IMR-90 (cell line): ENCODE data around the gene TOR1AIP2. TPM values are rescaled to one million over a fixed set of nuclear protein-coding genes. Genes with fewer than 3 reads are reported as not detected.

Experiments
- ATAC-seq: fragments of 200-7000 bp; cut with Tn5 transposase; 2 replicates; pipeline ENCODE4 v1.9.1; 2020; ENCODE audit warnings: low read depth, mild to moderate bottlenecking, moderate library complexity
- BruUV-seq: library from RNA; stranded (reverse); fragments of 400-500 nt; replicated peaks from 2 replicates; lab custom pipeline; 2021; lab: Mats Ljungman, UMichigan
- CTCF ChIA-PET: fragments of 300-600 bp; formaldehyde crosslinking; extraction: SDS; loops from one replicate; lab custom pipeline; 2021; ENCODE audit warnings: antibody characterized with exemption; lab: Yijun Ruan, JAX
- POLR2A ChIA-PET: fragments of 300-600 bp; sonication (Branson Sonifier 250); formaldehyde crosslinking; loops from one replicate; lab custom pipeline; 2022; ENCODE audit warnings: antibody characterized with exemption; ENCODE audit not compliant: unreplicated experiment; lab: Charles Lee
- DNase-seq: peaks from one replicate; pipeline ENCODE4 v3.0.0; 2013
- H2AFZ ChIP-seq: replicated peaks from 2 replicates; pipeline ENCODE3; 2013; ENCODE audit warnings: low read length, mild to moderate bottlenecking; ENCODE audit not compliant: poor library complexity
- H2AK5ac ChIP-seq: 2 replicates; pipeline ENCODE4 v1.6.1; 2013; ENCODE audit warnings: low read depth, low read length, inconsistent platforms
- H2AK9ac ChIP-seq: replicated peaks from 2 replicates; pipeline ENCODE3; 2013; ENCODE audit warnings: mild to moderate bottlenecking, low read depth, low read length, moderate library complexity; ENCODE audit not compliant: poor library complexity
- H2BK120ac ChIP-seq: 2 replicates; pipeline ENCODE4 v1.6.1; 2013; ENCODE audit warnings: low read depth, low read length, inconsistent platforms
- H2BK15ac ChIP-seq: 3 replicates; pipeline ENCODE4 v1.6.1; 2013; ENCODE audit warnings: low read depth, low read length, inconsistent platforms
- H2BK20ac ChIP-seq: 2 replicates; pipeline ENCODE4 v1.6.1; 2013; ENCODE audit warnings: low read depth, mild to moderate bottlenecking, inconsistent platforms, low read length, moderate library complexity
- H2BK5ac ChIP-seq: 2 replicates; pipeline ENCODE4 v1.6.1; 2013; ENCODE audit warnings: mild to moderate bottlenecking, low read depth, low read length, inconsistent platforms; ENCODE audit not compliant: poor library complexity, severe bottlenecking
- H3K14ac ChIP-seq: replicated peaks from 2 replicates; pipeline ENCODE4 v1.6.1; 2013; ENCODE audit warnings: low read depth, low read length, inconsistent platforms
- H3K18ac ChIP-seq: 2 replicates; pipeline ENCODE4 v1.6.1; 2013; ENCODE audit warnings: low read depth, low read length, control low read depth
- H3K23ac ChIP-seq: 2 replicates; pipeline ENCODE4 v1.6.1; 2013; ENCODE audit warnings: low read depth, low read length, inconsistent platforms
- H3K27ac ChIP-seq: 2 replicates; pipeline ENCODE4 v1.5.1; 2013; ENCODE audit warnings: mild to moderate bottlenecking, control low read depth, low read length; ENCODE audit not compliant: insufficient read depth
- H3K27me3 ChIP-seq: 2 replicates; pipeline ENCODE4 v1.6.1; 2013; ENCODE audit warnings: low read length; ENCODE audit not compliant: control insufficient read depth, insufficient read depth
- H3K36me3 ChIP-seq: 2 replicates; pipeline ENCODE4 v1.6.1; 2013; ENCODE audit warnings: low read length, mixed read lengths; ENCODE audit not compliant: control insufficient read depth, insufficient read depth
- H3K4ac ChIP-seq: 2 replicates; pipeline ENCODE4 v1.6.1; 2013; ENCODE audit warnings: low read depth, low read length, inconsistent platforms
- H3K4me1 ChIP-seq: 2 replicates; pipeline ENCODE4 v1.6.1; 2013; ENCODE audit warnings: low read length, mixed read lengths; ENCODE audit not compliant: control insufficient read depth, insufficient read depth
- H3K4me2 ChIP-seq: 2 replicates; pipeline ENCODE4 v1.6.1; 2013; ENCODE audit warnings: low read depth, mild to moderate bottlenecking, control low read depth, low read length, moderate library complexity
- H3K4me3 ChIP-seq: 2 replicates; pipeline ENCODE4 v1.5.1; 2013; ENCODE audit warnings: low read depth, mild to moderate bottlenecking, control low read depth, low read length, moderate library complexity; ENCODE audit not compliant: insufficient read depth
- H3K56ac ChIP-seq: 2 replicates; pipeline ENCODE4 v1.6.1; 2013; ENCODE audit warnings: low read length, inconsistent platforms; ENCODE audit not compliant: insufficient read depth; ENCODE audit errors: extremely low read depth
- H3K79me1 ChIP-seq, 2 experiments: 2 replicates each; pipeline ENCODE4 v1.6.1; 2013; ENCODE audit warnings: low read length in 2 of 2, inconsistent platforms in 1 of 2, low read depth in 1 of 2
- H3K9ac ChIP-seq: 2 replicates; pipeline ENCODE4 v1.6.1; 2013; ENCODE audit warnings: low read depth, low read length, control low read depth
- H3K9me1 ChIP-seq: 2 replicates; pipeline ENCODE4 v1.6.1; 2013; ENCODE audit warnings: low read length, inconsistent platforms; ENCODE audit not compliant: insufficient read depth
- H3K9me3 ChIP-seq: 2 replicates; pipeline ENCODE4 v1.6.1; 2013; ENCODE audit warnings: low read length; ENCODE audit not compliant: control insufficient read depth, insufficient read depth
- H4K20me1 ChIP-seq: 2 replicates; pipeline ENCODE4 v1.6.1; 2013; ENCODE audit warnings: low read length, inconsistent platforms; ENCODE audit not compliant: insufficient read depth
- H4K5ac ChIP-seq: 2 replicates; pipeline ENCODE4 v1.6.1; 2013; ENCODE audit warnings: mild to moderate bottlenecking, low read depth, low read length, control low read depth
- H4K8ac ChIP-seq, 2 experiments: 2 replicates each; pipeline ENCODE4 v1.6.1; 2013; ENCODE audit warnings: low read depth in 2 of 2, low read length in 2 of 2, control low read depth in 1 of 2, inconsistent platforms in 1 of 2
- H4K91ac ChIP-seq: 2 replicates; pipeline ENCODE4 v1.6.1; 2013; ENCODE audit warnings: low read depth, low read length, inconsistent platforms; ENCODE audit not compliant: insufficient read depth
- BHLHE40 ChIP-seq: fragments of 150-350 bp; IDR thresholded peaks from 2 replicates; pipeline ENCODE4 v1.6.1; 2016; ENCODE audit warnings: mild to moderate bottlenecking, low read depth, low read length
- NFE2L2 ChIP-seq: fragments of 150-350 bp; IDR thresholded peaks from 2 replicates; pipeline ENCODE4 v1.6.1; 2016; ENCODE audit warnings: low read depth, mild to moderate bottlenecking, low read length
- POLR2A ChIP-seq: IDR thresholded peaks from 2 replicates; pipeline ENCODE4 v1.6.1; 2012; ENCODE audit warnings: mild to moderate bottlenecking, low read depth, low read length
- RCOR1 ChIP-seq: IDR thresholded peaks from 2 replicates; pipeline ENCODE4 v1.6.1; 2012; ENCODE audit warnings: mild to moderate bottlenecking, low read length, improper control_type of control experiment; ENCODE audit not compliant: insufficient replicate concordance
- SMC3 ChIP-seq: fragments of 150-350 bp; IDR thresholded peaks from 2 replicates; pipeline ENCODE4 v1.6.1; 2016; ENCODE audit warnings: low read depth, mild to moderate bottlenecking, antibody characterized with exemption, low read length, moderate library complexity
- WGBS, 2 experiments: methylation state at CpG; one replicate each; pipeline versions ENCODE4 v1.1.5 to v1.1.7; 2013; ENCODE audit warnings: missing lambda C conversion rate in 2 of 2; ENCODE audit not compliant: insufficient read length in 1 of 2; ENCODE audit errors: extremely low coverage in 2 of 2; 5-methylcytosine and 5-hydroxymethylcytosine counted together
- dilution Hi-C: fragments of 300-500 bp; cut with HindIII; formaldehyde crosslinking; loops from one replicate; pipeline ENCODE4 v1.14.3; 2018; ENCODE audit warnings: low sequenced_read_pairs; ENCODE audit not compliant: unreplicated experiment
- in situ Hi-C: fragments of 300-500 bp; cut with MboI; formaldehyde crosslinking; loops from 3 replicates; pipeline ENCODE4 v1.14.3; 2019; ENCODE audit warnings: low sequenced_read_pairs, inconsistent platforms, mixed read lengths
- intact Hi-C: fragments of 100-400 bp; cut with micrococcal nuclease; formaldehyde crosslinking; loops from 2 replicates; pipeline ENCODE4 v1.10.0; 2022
- polyA plus RNA-seq, 3 experiments: library from polyadenylated mRNA; depleted of rRNA; stranded (reverse); fragments of >200 nt; gene quantifications; 2 replicates each; pipeline ENCODE4 v1.2.3, GENCODE V29; 2012; ENCODE audit warnings: low replicate concordance in 1 of 3
- total RNA-seq: library from RNA; depleted of rRNA; stranded (reverse); fragments of >200 nt; gene quantifications from 2 replicates; pipeline ENCODE4 v1.2.3, GENCODE V29; 2012
- TF ChIP-seq, protein P1 (sequence below): conservative IDR thresholded peaks from 2 replicates; pipeline ENCODE4 v1.5.1; 2012; ENCODE audit warnings: mild to moderate bottlenecking, low read depth, low read length, improper control_type of control experiment

The TOR1AIP2 gene
- total and polyA plus RNA-seq, 2 of the 4 experiments (the other 2 are of a cell fraction) = 20.7 to 85.0 TPM

DNA sequence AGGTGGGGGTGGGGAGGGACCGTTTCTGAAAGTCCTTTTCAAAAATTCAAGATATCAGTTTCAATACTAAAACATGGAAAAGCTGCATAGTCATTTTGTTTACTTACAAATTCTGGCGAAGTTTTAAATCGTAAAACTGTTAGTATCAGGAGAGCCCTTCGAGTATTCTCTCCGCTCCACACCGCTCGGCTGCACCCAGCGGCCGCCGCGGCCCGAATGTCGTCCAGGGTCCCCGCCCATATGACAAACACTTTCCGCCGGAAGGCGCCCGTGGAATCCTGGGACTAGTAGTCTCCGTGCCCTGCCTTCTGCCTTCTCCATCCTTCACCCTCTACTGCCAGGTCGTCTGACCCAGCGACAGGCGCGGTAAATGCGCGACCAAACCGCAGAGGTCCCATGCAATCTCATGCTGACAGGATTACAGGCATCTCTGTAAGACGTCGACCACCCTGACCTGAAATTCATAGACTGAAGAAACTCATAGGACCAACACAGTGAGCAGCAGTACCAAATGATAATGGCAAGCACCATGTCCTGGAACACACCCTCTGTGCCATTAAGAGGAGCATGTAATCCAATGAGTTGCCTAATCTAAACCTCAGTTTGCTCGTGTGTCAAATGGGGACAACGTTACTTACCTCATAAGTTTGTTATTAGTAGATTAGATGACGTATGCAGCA, at the start of gene TOR1AIP2 (continued):
- peak; percentile 44 for TF ChIP-seq RCOR1

DNA sequence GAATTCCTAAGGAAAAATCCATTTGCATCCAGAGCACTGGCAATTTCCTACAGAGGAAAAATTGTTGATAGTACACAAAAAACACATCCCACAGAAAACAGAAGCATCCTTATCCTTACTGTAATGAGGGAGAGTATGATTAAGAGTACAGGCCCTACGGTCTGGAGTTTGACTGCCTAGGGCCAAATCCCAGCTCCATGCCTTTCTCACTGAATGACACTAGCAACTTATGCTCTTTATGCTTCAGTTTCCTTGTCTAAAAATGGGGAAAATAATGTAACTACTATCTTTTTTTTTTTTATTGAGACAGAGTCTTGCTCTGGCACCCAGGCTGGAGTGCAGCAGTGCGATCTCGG, 49.2 kb upstream of the TOR1AIP2 start:
- H3K4me2 ChIP-seq = peak overlapping the region; percentile 6; the same call in 1 of the 2 replicates
- dilution Hi-C loops = no loop called here

More for the DNA sequence above, 49.2 kb upstream of the TOR1AIP2 start:
- Histone ChIP-seq H4K91ac (no peak overlapping the region), H4K5ac (no peak overlapping the region), H4K8ac (no peak overlapping the region), H3K18ac (peak overlapping the region; percentile 5; the same call in 1 of the 2 replicates), H3K4ac (no peak overlapping the region; the same call in 1 of the 2 replicates), H2BK120ac (no peak overlapping the region), H2BK15ac (no peak overlapping the region), H2AFZ (no peak overlapping the region), H2BK5ac (peak overlapping the region; percentile 65), H3K79me1 (no peaks in the 10 kb centered on the region), H3K14ac (no peak overlapping the region), H3K9me1 (no peaks in the 10 kb centered on the region; the same call in 1 of the 2 replicates), H3K9me3 (no peaks in the 10 kb centered on the region), H3K4me1 (peaks cover 3% of the 10 kb centered on the region), H2AK9ac (no peak overlapping the region), H3K27ac (no peak overlapping the region), H3K56ac (no peak overlapping the region), H2AK5ac (no peak overlapping the region), H3K27me3 (no peaks in the 10 kb centered on the region), H2BK20ac (no peak overlapping the region), H3K4me3 (no peak overlapping the region), H3K9ac (no peak overlapping the region), H4K20me1 (no peaks in the 10 kb centered on the region), H3K36me3 (no peaks in the 10 kb centered on the region), H3K23ac (no peak overlapping the region)
- BruUV-seq = no TSS peak
- in situ Hi-C loops (no loop called here), intact Hi-C loops (no loop called here)
- no peak for TF ChIP-seq BHLHE40
- no peak for TF ChIP-seq POLR2A
- no peak for TF ChIP-seq SMC3
- TF ChIP-seq, protein P1, sequence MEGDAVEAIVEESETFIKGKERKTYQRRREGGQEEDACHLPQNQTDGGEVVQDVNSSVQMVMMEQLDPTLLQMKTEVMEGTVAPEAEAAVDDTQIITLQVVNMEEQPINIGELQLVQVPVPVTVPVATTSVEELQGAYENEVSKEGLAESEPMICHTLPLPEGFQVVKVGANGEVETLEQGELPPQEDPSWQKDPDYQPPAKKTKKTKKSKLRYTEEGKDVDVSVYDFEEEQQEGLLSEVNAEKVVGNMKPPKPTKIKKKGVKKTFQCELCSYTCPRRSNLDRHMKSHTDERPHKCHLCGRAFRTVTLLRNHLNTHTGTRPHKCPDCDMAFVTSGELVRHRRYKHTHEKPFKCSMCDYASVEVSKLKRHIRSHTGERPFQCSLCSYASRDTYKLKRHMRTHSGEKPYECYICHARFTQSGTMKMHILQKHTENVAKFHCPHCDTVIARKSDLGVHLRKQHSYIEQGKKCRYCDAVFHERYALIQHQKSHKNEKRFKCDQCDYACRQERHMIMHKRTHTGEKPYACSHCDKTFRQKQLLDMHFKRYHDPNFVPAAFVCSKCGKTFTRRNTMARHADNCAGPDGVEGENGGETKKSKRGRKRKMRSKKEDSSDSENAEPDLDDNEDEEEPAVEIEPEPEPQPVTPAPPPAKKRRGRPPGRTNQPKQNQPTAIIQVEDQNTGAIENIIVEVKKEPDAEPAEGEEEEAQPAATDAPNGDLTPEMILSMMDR = no peak
- no peak for TF ChIP-seq NFE2L2
- CTCF ChIA-PET = interaction anchor here (1.1 to 1.4 kb wide), 2 partner anchors 12 to 108 kb away, joined by 3 to 4 read pairs; no protein-coding TSS in a partner anchor
- ATAC-seq (peak; percentile 33), DNase-seq (no peak)
- POLR2A ChIA-PET = no interaction called here
- no CpG with 5 or more reads among the region's 3 CpGs for WGBS, 2 experiments
